GM18498 (cell line): ENCODE results near the gene ABCA12.
A peak's percentile ranks its signal among the peaks of the same experiment; 100 is the strongest.

Experiments used
- ATAC-seq: cut with Tn5 transposase; IDR thresholded peaks from one replicate; pipeline ENCODE4 v1.9.1; 2021; ENCODE audit warnings: mild to moderate bottlenecking, moderate library complexity; ENCODE audit not compliant: unreplicated experiment

Gene ABCA12

GRCh38 chr2:215052404-215052803 lies 86.0 kb downstream of the ABCA12 start:
- ATAC-seq = no peak

DNA sequence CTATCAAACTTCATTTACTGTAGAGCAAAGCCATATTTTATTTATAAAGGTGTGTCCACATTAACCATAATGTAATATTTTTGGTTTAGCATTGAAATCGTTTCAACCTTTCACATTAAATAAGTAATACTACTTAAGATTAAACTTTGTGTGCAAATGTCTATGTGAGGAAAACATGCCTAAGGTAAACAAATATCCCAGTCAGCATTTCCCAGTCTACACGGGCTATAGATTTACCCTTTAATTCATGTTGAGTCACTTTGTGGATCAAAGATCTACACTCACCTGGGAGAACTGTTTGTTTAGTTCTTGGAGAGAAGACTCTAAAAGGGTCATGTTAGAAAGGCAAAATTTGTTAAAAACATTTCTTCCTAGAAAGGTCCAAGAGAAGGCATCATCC lies 89.1 kb downstream of the ABCA12 start:
- ATAC-seq = no peak

DNA sequence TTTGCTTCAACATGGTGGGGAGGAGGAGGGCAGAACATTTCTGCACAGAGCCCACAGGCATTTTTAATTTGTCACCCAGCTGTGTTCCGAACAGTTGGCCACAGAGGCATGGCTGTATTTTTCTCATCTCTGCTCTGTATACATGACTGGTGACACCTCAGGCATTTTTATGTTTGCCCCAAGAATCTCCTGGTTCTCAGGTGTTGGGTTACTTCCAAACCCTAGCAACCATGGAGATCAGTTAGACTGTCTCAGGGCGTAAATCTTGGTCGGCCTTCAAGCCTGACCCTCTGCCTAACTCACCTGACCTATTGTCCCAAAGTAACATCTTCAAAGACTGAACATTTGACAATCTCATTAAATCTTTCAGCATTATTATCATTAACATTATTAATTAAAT lies 100.0 kb downstream of the ABCA12 start:
- no peak for ATAC-seq

- ATAC-seq = no peak
These were observed 102.1 kb downstream of the ABCA12 start for GRCh38 chr2:215036314-215036713.

GRCh38 chr2:215034154-215034553 lies 104.3 kb downstream of the ABCA12 start:
- ATAC-seq = no peak

- no peak for ATAC-seq
These were observed 106.3 kb downstream of the ABCA12 start for GRCh38 chr2:215032153-215032552.

- ATAC-seq = no peak
These were observed 107.1 kb downstream of the ABCA12 start for GRCh38 chr2:215031321-215031720.

GRCh38 chr2:215029936-215030335 lies 108.5 kb downstream of the ABCA12 start:
- ATAC-seq = no peak

DNA sequence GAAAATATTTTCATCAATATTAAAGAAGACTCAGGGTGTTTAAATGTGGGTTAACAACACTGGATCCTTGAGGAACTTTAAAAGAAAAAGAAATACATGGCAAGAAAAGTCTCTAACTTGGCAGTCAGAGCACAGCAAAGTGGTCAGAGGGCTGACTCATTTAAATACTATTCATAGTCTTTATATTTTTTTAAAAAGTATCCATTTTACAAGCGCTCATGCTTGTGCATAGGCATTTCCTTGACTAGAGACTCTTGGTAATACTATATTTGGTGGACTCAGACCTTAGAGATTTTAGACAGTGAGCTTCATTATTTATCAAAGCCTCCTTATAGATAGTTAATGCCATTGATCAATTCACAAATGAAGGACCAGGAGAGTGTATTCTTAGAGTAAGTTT lies 110.2 kb downstream of the ABCA12 start:
- ATAC-seq = no peak

DNA sequence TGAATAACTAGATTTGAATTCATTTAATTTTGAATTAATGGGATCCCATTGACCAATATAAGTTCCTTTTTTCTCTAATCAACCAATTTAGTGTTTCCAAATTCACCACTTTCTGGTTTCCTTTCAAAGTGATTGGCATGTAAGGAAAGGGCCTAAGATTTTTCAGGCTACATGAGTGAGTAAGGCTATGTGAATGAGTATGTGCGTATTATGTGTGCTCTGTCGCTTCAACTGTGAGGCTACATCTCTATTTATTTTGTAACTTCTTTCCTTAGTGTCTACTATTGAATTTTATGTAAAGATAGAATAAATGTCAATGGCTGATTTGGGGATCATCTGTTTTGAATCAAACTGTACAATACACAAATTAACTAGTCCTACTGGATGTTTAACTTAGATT lies 110.6 kb downstream of the ABCA12 start:
- ATAC-seq = no peak

- no peak for ATAC-seq
These were observed 115.5 kb downstream of the ABCA12 start for GRCh38 chr2:215022910-215023309.

GRCh38 chr2:215022418-215022817 lies 116.0 kb downstream of the ABCA12 start:
- ATAC-seq = no peak

GRCh38 chr2:215020283-215020682 lies 118.1 kb downstream of the ABCA12 start:
- no peak for ATAC-seq

DNA sequence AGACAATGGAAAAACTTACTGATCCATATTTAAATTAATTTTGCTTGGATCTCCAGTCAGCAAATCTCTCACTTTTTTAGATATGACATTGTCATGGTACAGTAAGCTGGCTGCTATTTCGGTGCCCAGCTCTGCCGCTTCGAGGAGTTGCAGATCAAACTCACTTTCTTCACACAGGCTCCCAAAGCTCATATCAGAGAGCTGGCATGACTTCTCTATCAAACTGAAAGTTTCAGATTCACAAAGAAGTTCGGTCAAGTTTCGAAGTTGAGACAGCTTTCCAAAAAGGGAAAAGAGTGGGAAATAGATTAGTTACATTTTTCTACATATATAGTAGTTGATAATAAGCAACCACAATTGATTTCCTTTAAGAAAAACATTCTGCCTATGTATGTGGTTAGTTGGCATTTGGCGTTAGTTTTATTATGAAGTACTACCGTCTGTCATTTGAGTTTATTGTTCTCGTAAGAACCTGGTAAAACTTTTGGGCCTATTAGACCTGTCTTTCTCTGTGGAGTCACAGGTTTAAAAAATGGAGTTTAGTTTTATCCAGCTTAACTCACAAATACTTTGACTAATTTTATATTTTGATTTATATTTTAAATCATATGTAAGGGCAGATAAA lies 118.8 kb downstream of the ABCA12 start:
- peak; percentile 62 for ATAC-seq

DNA sequence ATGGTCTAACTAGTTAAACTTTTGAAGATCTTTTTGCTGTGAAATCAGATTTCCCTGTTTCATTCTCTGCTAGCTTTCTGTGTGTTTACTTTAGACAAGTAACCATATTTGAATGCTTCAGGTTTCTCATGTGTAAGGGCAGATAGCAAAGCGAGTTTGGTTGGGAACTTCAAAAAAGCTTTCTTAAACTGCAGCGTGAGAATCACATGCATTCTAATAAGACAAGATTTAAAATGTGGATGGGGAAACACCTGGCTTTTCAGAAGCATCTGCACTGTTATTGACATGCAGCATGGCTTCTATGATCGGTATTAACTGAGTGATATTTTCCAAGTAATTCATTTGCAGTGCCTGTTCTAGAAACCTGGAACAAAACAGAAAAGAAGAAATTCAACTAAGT lies 119.3 kb downstream of the ABCA12 start:
- no peak for ATAC-seq

DNA sequence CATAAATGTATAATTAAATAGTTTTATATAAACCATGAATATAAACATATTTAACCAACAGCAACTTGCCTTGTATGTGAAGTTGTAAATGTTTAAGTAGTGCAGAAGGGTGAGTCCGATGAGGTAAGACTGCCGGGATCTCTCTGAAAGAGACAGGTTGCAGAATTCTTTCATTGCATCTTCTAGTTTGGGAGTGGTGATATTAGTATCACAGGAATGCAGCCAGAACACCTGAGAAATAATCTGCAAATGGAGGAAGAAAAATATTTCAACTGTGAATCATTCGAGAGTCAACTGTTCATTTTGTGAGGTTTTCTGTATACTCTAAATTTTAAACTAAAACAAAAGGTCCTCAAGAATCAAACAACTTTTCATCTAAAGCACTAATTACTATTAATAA lies 123.0 kb downstream of the ABCA12 start:
- no peak for ATAC-seq

DNA sequence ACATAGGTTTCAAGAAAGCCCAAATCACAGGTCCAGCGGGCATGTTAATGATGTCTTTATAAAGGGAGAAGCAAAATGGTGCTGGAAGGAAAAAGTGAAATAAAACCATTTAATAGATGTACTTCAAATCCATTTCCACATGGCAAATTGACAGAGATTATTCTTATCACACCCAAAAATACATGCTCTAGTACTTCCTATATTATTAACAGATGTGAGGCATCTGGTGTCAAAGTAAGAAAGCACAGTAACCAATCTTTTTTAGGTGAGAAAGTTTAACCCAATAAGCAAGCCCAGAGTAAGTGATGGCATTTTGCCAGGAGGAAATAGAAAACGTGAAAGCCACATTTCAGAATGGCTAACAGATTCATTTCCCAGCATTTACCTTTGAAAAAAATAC lies 128.0 kb downstream of the ABCA12 start:
- ATAC-seq = no peak

- ATAC-seq = no peak
These were observed 135.4 kb downstream of the ABCA12 start for GRCh38 chr2:215003001-215003400.

DNA sequence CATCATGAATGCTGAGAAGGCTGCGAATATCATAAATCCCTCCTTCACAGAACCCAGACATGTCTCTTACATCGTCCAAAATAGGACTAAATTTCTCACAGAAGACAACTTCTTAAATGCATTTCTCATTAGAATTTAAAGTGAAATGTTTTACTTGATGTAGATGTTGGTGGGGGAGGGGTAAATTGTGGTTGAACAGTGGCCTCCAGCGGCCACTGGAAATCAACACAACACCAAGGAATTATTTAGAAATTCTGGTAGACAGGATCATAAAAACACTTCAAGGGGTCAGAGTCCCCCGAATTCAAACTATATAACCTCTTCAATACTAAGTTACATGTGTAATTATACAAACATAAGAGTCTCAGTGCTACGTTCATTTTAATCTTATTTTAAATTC lies 135.9 kb downstream of the ABCA12 start:
- ATAC-seq = peak; percentile 73

GRCh38 chr2:215000721-215001120 lies 137.7 kb downstream of the ABCA12 start:
- ATAC-seq = no peak

DNA sequence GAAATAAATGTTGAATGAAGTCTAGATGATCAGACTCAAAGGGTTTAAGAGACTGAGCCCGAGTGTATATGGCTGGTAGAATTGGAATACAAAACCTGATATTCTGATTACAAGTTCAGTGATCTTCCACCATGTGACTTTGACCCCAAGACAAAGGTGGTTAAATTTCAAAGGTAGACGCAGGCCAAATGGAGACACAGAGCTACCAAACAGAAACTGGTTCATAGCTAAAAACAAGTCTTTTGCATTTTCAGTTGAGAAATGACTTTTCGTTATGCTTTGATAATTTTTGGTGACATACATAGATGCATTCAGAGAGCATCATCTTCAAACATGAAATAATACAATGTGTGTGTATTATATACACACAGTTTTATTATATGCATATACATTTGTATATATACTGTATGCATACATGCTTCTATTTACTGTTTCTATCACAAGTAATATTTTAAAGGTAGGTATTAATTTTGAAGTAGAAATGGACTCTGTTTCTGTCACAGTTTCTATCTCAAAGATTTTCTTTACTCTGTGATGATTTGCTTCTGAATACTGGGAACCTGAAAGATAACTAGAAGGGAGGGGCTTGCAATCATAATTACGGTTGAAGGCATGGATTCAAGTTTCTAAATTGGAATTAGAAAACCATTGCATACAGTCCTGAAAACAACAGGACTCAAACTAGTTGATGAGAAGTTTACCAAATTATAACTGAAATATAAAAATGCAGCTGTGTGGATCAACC lies 142.3 kb downstream of the ABCA12 start:
- ATAC-seq = peak; percentile 95

DNA sequence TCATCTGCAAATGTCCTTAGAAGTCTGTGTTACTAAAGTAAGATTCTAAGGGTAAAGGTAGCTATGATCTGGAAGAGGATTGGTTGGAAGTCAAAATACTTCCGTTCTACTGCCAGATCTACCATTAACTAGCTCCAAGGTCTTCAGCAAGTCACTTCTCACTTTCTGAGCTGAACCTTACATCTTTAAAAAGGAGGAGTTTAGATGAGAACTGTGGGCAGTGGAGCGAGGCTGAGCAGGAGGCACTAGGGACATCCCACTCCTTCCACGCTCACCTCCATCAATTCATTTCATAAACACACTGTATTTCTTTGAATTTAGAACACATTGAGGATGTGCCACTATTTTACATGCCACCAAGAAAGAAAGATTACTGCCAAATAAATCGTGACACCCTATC lies 143.0 kb downstream of the ABCA12 start:
- ATAC-seq = peak; percentile 46

GRCh38 chr2:214992911-214993310 lies 145.5 kb downstream of the ABCA12 start:
- ATAC-seq = no peak
